RKO (cell line): ENCODE measurements around the gene GINS2.
A peak's percentile ranks its signal among the peaks of the same experiment; 100 is the strongest.

Source experiments
- DNase-seq: peaks from one replicate; pipeline ENCODE4 v3.0.0-alpha.2; 2016; ENCODE audit warnings: low spot score

Gene GINS2

DNA sequence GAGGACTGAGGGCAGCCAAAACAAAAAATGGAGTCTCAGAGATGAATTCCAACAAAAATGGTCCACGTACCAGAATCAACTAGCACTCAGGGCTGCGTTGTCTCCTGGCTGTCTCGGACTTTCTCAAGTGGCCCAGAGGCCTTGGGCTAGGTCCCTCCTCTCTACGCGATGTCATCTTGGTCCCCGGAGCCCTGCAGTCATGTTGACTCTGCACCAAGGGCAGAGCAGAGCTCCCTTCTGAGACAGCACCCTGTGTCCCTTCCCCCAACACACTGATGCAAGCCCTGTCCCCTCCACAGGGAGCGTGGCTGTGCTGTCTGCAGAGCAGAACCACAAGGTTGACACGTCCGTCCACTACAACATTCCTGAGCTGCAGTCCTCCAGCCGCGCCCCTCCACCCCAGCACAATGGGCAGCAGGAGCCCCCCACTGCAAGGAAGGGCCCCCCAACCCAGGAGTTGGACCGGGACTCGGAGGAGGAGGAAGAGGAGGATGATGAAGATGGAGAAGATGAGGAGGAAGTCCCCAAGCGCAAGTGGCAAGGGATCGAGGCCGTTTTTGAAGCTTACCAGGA, 20.8 kb downstream of the GINS2 start:
- DNase-seq: no peak

- DNase-seq: no peak
Measured at GRCh38 chr16:85667261-85667660, 21.5 kb downstream of the GINS2 start.

GRCh38 chr16:85665929-85666328, 22.8 kb downstream of the GINS2 start:
- DNase-seq: no peak

- DNase-seq: no peak
Measured at GRCh38 chr16:85665373-85665740, 23.4 kb downstream of the GINS2 start.

GRCh38 chr16:85664580-85665372, 24.0 kb downstream of the GINS2 start:
- DNase-seq: no peak

DNA sequence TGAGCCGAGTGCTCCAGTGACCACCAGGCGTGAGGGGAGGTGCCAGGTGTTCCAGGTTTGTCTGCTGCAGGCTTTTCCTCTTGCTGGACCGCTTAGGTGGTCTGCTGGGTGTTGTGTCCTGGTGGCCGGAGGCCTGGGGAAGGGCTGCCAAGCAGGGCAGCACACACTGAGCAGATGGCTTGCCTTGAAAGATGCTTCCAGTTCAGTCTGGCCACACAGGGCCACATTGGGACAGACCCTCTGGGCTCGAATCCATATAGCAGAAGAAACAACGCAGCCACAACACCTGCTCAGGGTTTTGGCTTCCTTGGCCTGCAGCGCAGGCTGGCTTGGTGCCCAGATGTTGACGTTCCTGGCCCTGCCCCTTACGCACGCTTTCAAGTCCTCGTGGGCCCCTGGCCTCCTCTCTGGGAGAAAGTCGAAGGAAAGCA, 24.8 kb downstream of the GINS2 start:
- DNase-seq: no peak

GRCh38 chr16:85662976-85663830, 25.6 kb downstream of the GINS2 start:
- DNase-seq: no peak

- DNase-seq: no peak
Measured at GRCh38 chr16:85662482-85662812, 26.3 kb downstream of the GINS2 start.

- no peak for DNase-seq
Measured at GRCh38 chr16:85661740-85662481, 26.8 kb downstream of the GINS2 start.

- DNase-seq: no peak
Measured at GRCh38 chr16:85660843-85661739, 27.7 kb downstream of the GINS2 start.

DNA sequence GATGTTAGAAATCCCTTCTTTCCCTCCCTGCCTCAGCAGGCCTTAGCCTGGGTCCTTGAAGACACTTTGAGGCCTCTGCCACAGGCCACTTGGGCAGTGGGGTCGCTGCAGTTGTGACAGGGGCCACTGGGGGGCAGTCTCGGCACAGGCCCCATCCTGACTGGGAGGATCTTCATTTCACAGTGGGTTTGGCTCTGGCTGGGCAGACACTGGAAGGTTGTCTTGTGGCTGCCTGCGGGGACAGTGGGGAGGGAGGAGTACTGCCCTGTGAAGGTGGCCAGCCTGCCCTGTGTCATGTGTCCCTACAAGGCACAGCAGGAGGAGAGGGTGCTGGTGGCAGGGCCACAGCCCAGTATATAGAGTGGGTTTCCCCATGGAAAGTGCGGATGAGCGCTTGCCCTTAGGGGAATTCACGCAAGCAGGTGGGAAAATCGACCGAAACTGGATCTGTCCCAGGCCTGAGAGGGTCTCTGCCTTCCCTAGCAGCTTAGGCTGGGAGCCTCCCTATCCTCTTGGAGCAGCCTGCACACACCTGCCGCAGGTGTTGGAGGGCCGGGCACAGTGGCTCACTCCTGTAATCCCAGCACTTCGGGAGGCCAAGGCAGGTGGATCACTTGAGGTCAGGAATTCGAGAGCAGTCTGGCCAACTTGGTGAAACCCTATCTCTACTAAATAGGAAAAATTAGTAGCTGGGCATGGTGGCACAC, 28.8 kb downstream of the GINS2 start:
- DNase-seq: peak; percentile 40

DNA sequence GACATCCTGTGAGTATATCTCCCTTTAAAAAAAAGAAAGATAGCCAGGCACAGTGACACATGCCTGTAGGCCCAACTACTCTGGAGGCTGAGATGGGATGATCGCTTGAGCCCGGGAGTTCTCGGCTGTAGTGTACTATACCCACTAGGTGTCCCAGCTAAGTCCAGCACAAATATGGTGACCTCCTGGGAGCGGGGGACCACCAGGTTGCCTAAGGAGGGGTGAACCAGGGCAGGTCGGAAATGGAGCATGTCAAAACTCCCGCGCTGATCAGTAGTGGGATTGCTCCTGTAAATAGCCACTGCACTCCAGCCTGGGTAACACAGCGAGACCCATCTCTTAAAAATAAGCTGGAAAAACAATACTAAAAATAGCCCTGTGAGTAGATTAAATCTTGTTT, 29.4 kb downstream of the GINS2 start:
- DNase-seq: no peak

GRCh38 chr16:85658504-85659326, 30.0 kb downstream of the GINS2 start:
- no peak for DNase-seq

DNA sequence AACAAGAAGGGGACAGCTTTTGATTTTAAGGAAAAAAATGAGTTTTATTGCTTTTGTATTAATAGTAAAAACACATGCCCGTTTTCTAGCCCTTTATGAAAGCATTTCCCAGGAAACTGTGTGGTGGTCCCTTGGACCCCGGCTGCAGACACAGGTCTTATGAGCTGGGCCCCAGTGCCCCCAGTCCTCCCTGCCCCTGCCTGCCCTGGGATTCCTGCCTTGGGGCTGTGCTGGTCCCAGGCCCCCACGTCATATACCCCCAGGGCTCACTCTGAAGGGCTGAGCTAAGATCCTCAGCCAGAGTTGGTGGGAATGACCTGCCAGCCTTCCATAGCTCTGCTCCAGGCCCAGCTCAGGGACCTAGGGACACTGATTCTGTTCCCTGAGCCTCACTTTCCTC, 30.8 kb downstream of the GINS2 start:
- DNase-seq: no peak

DNA sequence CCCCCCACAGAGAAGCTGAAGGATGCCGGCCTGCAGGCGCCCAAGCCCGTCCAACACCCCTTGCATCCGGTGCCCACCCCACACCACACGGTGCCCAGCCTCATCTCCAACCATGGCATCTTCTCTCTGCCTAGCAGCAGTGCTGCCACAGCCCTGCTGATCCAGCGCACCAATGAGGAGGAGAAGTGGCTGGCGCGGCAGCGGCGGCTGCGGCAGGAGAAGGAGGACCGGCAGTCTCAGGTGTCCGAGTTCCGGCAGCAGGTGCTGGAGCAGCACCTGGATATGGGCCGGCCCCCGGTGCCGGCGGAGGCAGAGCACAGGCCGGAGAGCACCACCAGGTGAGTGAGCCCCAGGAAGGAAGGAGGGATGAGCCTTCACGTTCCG, 31.5 kb downstream of the GINS2 start:
- no peak for DNase-seq

GRCh38 chr16:85656351-85657266, 32.1 kb downstream of the GINS2 start:
- DNase-seq: no peak

DNA sequence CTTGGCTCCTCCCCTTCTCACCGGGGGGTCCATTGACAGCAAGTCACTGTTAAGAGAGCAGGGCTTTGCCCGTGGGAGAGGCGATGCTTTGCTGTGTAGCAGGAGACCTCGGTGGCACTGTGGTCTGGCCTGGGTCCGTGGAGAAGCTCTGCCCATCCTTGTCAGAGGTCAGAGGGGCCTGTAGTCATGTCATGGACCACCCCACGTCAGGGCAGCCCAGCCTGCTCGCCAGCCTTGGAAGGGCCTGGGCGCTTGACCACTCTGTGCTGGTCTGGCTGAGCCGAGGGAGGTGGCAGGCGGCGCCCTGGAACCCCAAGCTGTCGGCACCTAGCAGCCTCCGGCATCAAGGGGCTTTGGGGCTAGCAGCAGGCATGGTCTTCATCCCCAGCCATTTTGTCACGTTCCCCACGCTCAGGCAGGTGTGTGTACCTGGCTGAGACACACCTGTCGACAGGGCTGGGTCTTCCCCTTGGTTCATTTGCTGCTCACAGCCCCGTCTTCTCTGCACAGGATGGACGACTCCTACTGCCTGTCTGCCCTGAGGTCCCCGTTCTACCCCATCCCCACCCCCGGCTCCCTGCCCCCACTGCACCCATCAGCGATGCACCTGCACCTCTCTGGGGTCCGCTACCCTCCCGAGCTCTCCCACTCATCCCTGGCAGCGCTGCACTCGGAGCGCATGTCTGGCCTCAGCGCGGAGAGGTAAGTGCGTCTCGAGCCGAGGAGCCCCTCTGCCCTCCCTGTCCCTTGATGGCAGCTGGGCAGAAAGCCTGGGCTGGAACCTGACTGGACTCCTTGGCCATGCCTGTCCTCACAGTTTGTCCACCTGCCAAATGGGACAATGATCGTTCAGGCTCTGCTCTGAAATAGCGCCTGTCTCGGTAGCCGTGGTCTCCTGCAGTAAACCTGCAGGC, 33.3 kb downstream of the GINS2 start:
- DNase-seq: no peak
